SK-N-MC (cell line): ENCODE measurements around the gene MYEOV.

ENCODE experiments used
- EZH2 ChIP-seq: fragments of 200-600 bp; sonication (generic); IDR thresholded peaks from one replicate; pipeline ENCODE4 v1.6.1; 2017; ENCODE audit warnings: antibody characterized with exemption
- FOXP2 ChIP-seq: optimal IDR thresholded peaks from 2 replicates; pipeline ENCODE3; 2011; ENCODE audit warnings: mild to moderate bottlenecking, moderate library complexity; ENCODE audit not compliant: insufficient read depth; ENCODE audit errors: extremely low read length, control extremely low read depth
- POLR2AphosphoS5 ChIP-seq: IDR thresholded peaks from 2 replicates; pipeline ENCODE4 v1.6.1; 2012; ENCODE audit warnings: mild to moderate bottlenecking, low read depth, low read length, borderline replicate concordance

GRCh38 chr11:69339041-69339733 lies 45.2 kb downstream of the MYEOV start:
- TF ChIP-seq POLR2AphosphoS5, result no peak
- TF ChIP-seq EZH2, result no peak
- TF ChIP-seq FOXP2, result no peak
